Measurements from ENCODE around the gene KTI12. TPM values are rescaled to one million over a fixed set of nuclear protein-coding genes. Genes with fewer than 3 reads are reported as not detected.

The KTI12 gene
- total RNA-seq, 1 donor from 2014 or later: 13.0 TPM

GRCh38 chr1:52045236-52045635 is 11.6 kb upstream of the KTI12 start:
- Histone ChIP-seq H3K36me3 (ENCODE audit: control insufficient read depth, insufficient read depth, low read length) (no peaks in the 10 kb centered on the region), H3K27me3 (ENCODE audit: control insufficient read depth, insufficient read depth, low read length) (no peaks in the 10 kb centered on the region), H3K4me3 (ENCODE audit: low read depth, low read length) (no peak overlapping the region)
- no peak for DNase-seq (ENCODE audit: low read depth)
- TF ChIP-seq CTCF (IDR thresholded peaks at IDR 0.05; ENCODE audit: insufficient read depth, low read length, poor library complexity, severe bottlenecking): no peak

GRCh38 chr1:52041551-52042185 is 8.1 kb upstream of the KTI12 start:
- no peak overlapping the region for H3K4me3 ChIP-seq (ENCODE audit: low read depth, low read length)
- H3K27me3 ChIP-seq (ENCODE audit: control insufficient read depth, insufficient read depth, low read length): no peaks in the 10 kb centered on the region
- no peaks in the 10 kb centered on the region for H3K36me3 ChIP-seq (ENCODE audit: control insufficient read depth, insufficient read depth, low read length)
- DNase-seq (ENCODE audit: low read depth): no peak
- no peak for TF ChIP-seq CTCF (IDR thresholded peaks at IDR 0.05; ENCODE audit: insufficient read depth, low read length, poor library complexity, severe bottlenecking)

GRCh38 chr1:52037909-52038308 is 4.3 kb upstream of the KTI12 start:
- H3K27me3 ChIP-seq (ENCODE audit: control insufficient read depth, insufficient read depth, low read length): no peaks in the 10 kb centered on the region
- H3K36me3 ChIP-seq (ENCODE audit: control insufficient read depth, insufficient read depth, low read length): no peaks in the 10 kb centered on the region
- TF ChIP-seq CTCF (IDR thresholded peaks at IDR 0.05; ENCODE audit: insufficient read depth, low read length, poor library complexity, severe bottlenecking): no peak
- no peak for DNase-seq (ENCODE audit: low read depth)
- H3K4me3 ChIP-seq (ENCODE audit: low read depth, low read length): no peak overlapping the region

GRCh38 chr1:52037402-52037814 is 3.8 kb upstream of the KTI12 start:
- Histone ChIP-seq H3K27me3 (ENCODE audit: control insufficient read depth, insufficient read depth, low read length) (no peaks in the 10 kb centered on the region), H3K36me3 (ENCODE audit: control insufficient read depth, insufficient read depth, low read length) (no peaks in the 10 kb centered on the region), H3K4me3 (ENCODE audit: low read depth, low read length) (no peak overlapping the region)
- no peak for TF ChIP-seq CTCF (IDR thresholded peaks at IDR 0.05; ENCODE audit: insufficient read depth, low read length, poor library complexity, severe bottlenecking)
- no peak for DNase-seq (ENCODE audit: low read depth)

- peak overlapping the region; percentile 100 for H3K4me3 ChIP-seq (ENCODE audit: low read depth, low read length)
- DNase-seq (ENCODE audit: low read depth): no peak
- TF ChIP-seq CTCF (IDR thresholded peaks at IDR 0.05; ENCODE audit: insufficient read depth, low read length, poor library complexity, severe bottlenecking): no peak
- no peaks in the 10 kb centered on the region for H3K27me3 ChIP-seq (ENCODE audit: control insufficient read depth, insufficient read depth, low read length)
- no peaks in the 10 kb centered on the region for H3K36me3 ChIP-seq (ENCODE audit: control insufficient read depth, insufficient read depth, low read length)
These were observed 407 bp upstream of the KTI12 start for GRCh38 chr1:52034050-52034384.

GRCh38 chr1:52032785-52033131 is 852 bp downstream of the KTI12 start:
- TF ChIP-seq CTCF (IDR thresholded peaks at IDR 0.05; ENCODE audit: insufficient read depth, low read length, poor library complexity, severe bottlenecking): no peak
- Histone ChIP-seq H3K4me3 (ENCODE audit: low read depth, low read length) (peak overlapping the region; percentile 100), H3K27me3 (ENCODE audit: control insufficient read depth, insufficient read depth, low read length) (no peaks in the 10 kb centered on the region), H3K36me3 (ENCODE audit: control insufficient read depth, insufficient read depth, low read length) (no peaks in the 10 kb centered on the region)
- no peak for DNase-seq (ENCODE audit: low read depth)

Measured in kidney epithelial cell (primary cell).